GM23338 (cell line): Measurements from ENCODE around the gene NDUFA12. TPM values are rescaled to one million over a fixed set of nuclear protein-coding genes. Genes with fewer than 3 reads are reported as not detected.

Experiments used
- ATAC-seq: fragments of 200-7000 bp; cut with Tn5 transposase; 3 replicates; pipeline ENCODE4 v1.9.1; 2020
- DNase-seq: peaks from one replicate; pipeline ENCODE4 v3.0.0-alpha.2; 2015; ENCODE audit warnings: low spot score
- H2AFZ ChIP-seq: fragments of 200-600 bp; sonication (generic); 2 replicates; pipeline ENCODE4 v1.8.0; 2016; ENCODE audit warnings: antibody characterized with exemption, mild to moderate bottlenecking, moderate library complexity
- H3F3A ChIP-seq: fragments of 200-600 bp; sonication (generic); replicated peaks from 2 replicates; pipeline ENCODE4 v1.8.0; 2017; ENCODE audit warnings: antibody characterized with exemption, mixed run types, low read depth
- H3K27ac ChIP-seq: fragments of 200-600 bp; sonication (generic); 2 replicates; pipeline ENCODE4 v1.6.1; 2016; ENCODE audit warnings: low read depth
- H3K27me3 ChIP-seq: fragments of 200-600 bp; sonication (generic); 2 replicates; pipeline ENCODE4 v1.8.0; 2016; ENCODE audit warnings: mild to moderate bottlenecking, mixed run types, moderate library complexity; ENCODE audit not compliant: insufficient read depth
- H3K36me3 ChIP-seq: fragments of 200-600 bp; sonication (generic); 2 replicates; pipeline ENCODE4 v1.8.0; 2016; ENCODE audit warnings: mild to moderate bottlenecking; ENCODE audit not compliant: insufficient read depth
- H3K4me1 ChIP-seq: fragments of 200-600 bp; sonication (generic); 2 replicates; pipeline ENCODE4 v1.8.0; 2016; ENCODE audit warnings: mild to moderate bottlenecking, moderate library complexity; ENCODE audit not compliant: insufficient read depth
- H3K4me2 ChIP-seq: fragments of 200-600 bp; sonication (generic); 2 replicates; pipeline ENCODE4 v1.7.1; 2017; ENCODE audit warnings: mixed run types
- H3K4me3 ChIP-seq: fragments of 200-600 bp; sonication (generic); 2 replicates; pipeline ENCODE4 v1.6.1; 2016; ENCODE audit warnings: mixed run types
- H3K79me2 ChIP-seq: fragments of 200-600 bp; sonication (generic); replicated peaks from 2 replicates; pipeline ENCODE4 v1.8.0; 2017; ENCODE audit warnings: mild to moderate bottlenecking; ENCODE audit not compliant: insufficient read depth
- H3K9me2 ChIP-seq: fragments of 200-600 bp; sonication (generic); 2 replicates; pipeline ENCODE4 v1.8.0; 2017; ENCODE audit not compliant: insufficient read depth
- H4K20me1 ChIP-seq: fragments of 200-600 bp; sonication (generic); replicated peaks from 2 replicates; pipeline ENCODE4 v1.8.0; 2017; ENCODE audit warnings: mild to moderate bottlenecking; ENCODE audit not compliant: insufficient read depth
- H3K27ac Mint-ChIP-seq: 2 replicates; pipeline ENCODE4 v1.8.0; 2020; ENCODE audit warnings: inconsistent platforms, mild to moderate bottlenecking, moderate library complexity, mixed read lengths
- H3K27me3 Mint-ChIP-seq: 3 replicates; pipeline ENCODE4 v1.8.0; 2022; ENCODE audit warnings: low read depth, mild to moderate bottlenecking, moderate library complexity, mixed read lengths, inconsistent platforms; ENCODE audit not compliant: insufficient read depth, poor library complexity
- H3K36me3 Mint-ChIP-seq: 3 replicates; pipeline ENCODE4 v1.8.0; 2021; ENCODE audit warnings: low read depth, mild to moderate bottlenecking, inconsistent platforms, moderate library complexity, mixed read lengths
- H3K4me1 Mint-ChIP-seq: 3 replicates; pipeline ENCODE4 v1.8.0; 2020; ENCODE audit warnings: mild to moderate bottlenecking, inconsistent platforms, mixed read lengths
- H3K4me3 Mint-ChIP-seq: 3 replicates; pipeline ENCODE4 v1.8.0; 2021; ENCODE audit warnings: moderate library complexity, mild to moderate bottlenecking, inconsistent platforms, mixed read lengths
- H3K9me3 Mint-ChIP-seq: 3 replicates; pipeline ENCODE4 v1.8.0; 2020; ENCODE audit warnings: moderate library complexity, mild to moderate bottlenecking, inconsistent platforms, mixed read lengths
- CREB1 ChIP-seq: fragments of 250-450 bp; sonication (Bioruptor Pico); IDR thresholded peaks from 2 replicates; pipeline ENCODE4 v1.5.0; 2020; ENCODE audit warnings: low read depth, mild to moderate bottlenecking, moderate library complexity
- CTCF ChIP-seq, 2 experiments: fragments of 200-600 bp in 1 of 2; sonication (generic) in 1 of 2; conservative IDR thresholded peaks; 2 replicates each; pipeline versions ENCODE4 v1.5.1 to v1.6.1; 2016 to 2017; ENCODE audit warnings: antibody characterized with exemption in 2 of 2, low read depth in 2 of 2, mild to moderate bottlenecking in 2 of 2, moderate library complexity in 1 of 2
- EZH2 ChIP-seq: fragments of 200-600 bp; sonication (generic); IDR thresholded peaks from one replicate; pipeline ENCODE4 v1.8.0; 2017; ENCODE audit warnings: antibody characterized with exemption, mild to moderate bottlenecking, low read depth; ENCODE audit not compliant: unreplicated experiment
- EZH2phosphoT487 ChIP-seq: fragments of 200-600 bp; sonication (generic); IDR thresholded peaks from one replicate; pipeline ENCODE4 v1.8.1; 2018; ENCODE audit warnings: antibody characterized with exemption; ENCODE audit not compliant: unreplicated experiment
- JUNB ChIP-seq: IDR thresholded peaks from one replicate; pipeline ENCODE4 v1.6.1; 2016; ENCODE audit warnings: antibody characterized with exemption; ENCODE audit not compliant: unreplicated experiment
- NANOG ChIP-seq: IDR thresholded peaks from 2 replicates; pipeline ENCODE4 v1.6.1; 2016; ENCODE audit warnings: antibody characterized with exemption, borderline replicate concordance
- POLR2AphosphoS5 ChIP-seq: IDR thresholded peaks from 2 replicates; pipeline ENCODE4 v1.6.1; 2016; ENCODE audit warnings: antibody characterized with exemption, low read depth
- REST ChIP-seq: IDR thresholded peaks from one replicate; pipeline ENCODE4 v1.6.1; 2018; ENCODE audit warnings: antibody characterized with exemption; ENCODE audit not compliant: unreplicated experiment
- STAT1 ChIP-seq: IDR thresholded peaks from one replicate; pipeline ENCODE4 v1.6.1; 2016; ENCODE audit warnings: antibody characterized with exemption; ENCODE audit not compliant: unreplicated experiment
- ZNF114 ChIP-seq: fragments of 250-450 bp; sonication (Bioruptor Pico); IDR thresholded peaks from 2 replicates; pipeline ENCODE4 v1.5.0; 2020; ENCODE audit warnings: mild to moderate bottlenecking, moderate library complexity
- ZNF331 ChIP-seq: fragments of 250-450 bp; sonication (Bioruptor Pico); IDR thresholded peaks from 2 replicates; pipeline ENCODE4 v1.5.0; 2020; ENCODE audit warnings: low read depth, mild to moderate bottlenecking, moderate library complexity
- ZNF462 ChIP-seq: fragments of 250-450 bp; sonication (Bioruptor Pico); IDR thresholded peaks from 2 replicates; pipeline ENCODE4 v1.5.0; 2020; ENCODE audit warnings: mild to moderate bottlenecking, moderate library complexity
- polyA plus RNA-seq: library from polyadenylated mRNA; unstranded; fragments of >200 nt; fragmentation: Nextera tagmentation; extraction: Ambion mirVana; gene quantifications from 2 replicates; pipeline ENCODE4 v1.2.1, GENCODE V29; 2016
- total RNA-seq: library from RNA; depleted of rRNA; stranded (reverse); fragments of >200 nt; shearing (Covaris generic); gene quantifications from 2 replicates; pipeline ENCODE4 v1.2.3, GENCODE V29; 2014
- TF ChIP-seq, protein P1 (sequence below): IDR thresholded peaks from 2 replicates; pipeline ENCODE4 v1.6.1; 2016; ENCODE audit warnings: antibody characterized with exemption

The NDUFA12 gene
- total and polyA plus RNA-seq, 2 experiments from 2014 or later = 84.9 to 386 TPM

GRCh38 chr12:95051241-95051640, 47.7 kb upstream of the NDUFA12 start (continued):
- TF ChIP-seq ZNF462 (no peak), POLR2AphosphoS5 (no peak), EZH2phosphoT487 (no peak), ZNF114 (no peak), NANOG (no peak), JUNB (no peak), CTCF (conservative IDR thresholded peaks at IDR 0.05; ENCODE audit: low read depth in 2 of 2) (no peak)

DNA sequence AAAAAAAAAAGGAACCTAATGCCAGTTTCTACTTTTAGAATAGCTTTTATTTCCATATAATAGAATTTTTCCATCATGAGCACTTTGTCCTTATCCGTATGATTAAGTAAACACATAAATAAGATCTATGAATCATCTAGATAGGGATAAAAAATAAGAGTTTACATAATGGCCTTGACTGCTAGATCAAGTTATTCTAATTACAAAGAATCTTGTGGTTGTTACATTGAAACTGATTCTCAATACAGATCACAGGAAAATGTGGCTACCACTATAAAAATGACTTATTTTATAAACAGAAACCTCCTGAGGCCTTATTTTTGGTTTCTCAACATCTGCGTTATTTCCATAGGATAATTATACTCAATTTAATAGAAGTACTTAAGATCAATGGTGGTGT, 34.4 kb upstream of the NDUFA12 start:
- Histone ChIP-seq H4K20me1 (peaks cover 4% of the 10 kb centered on the region; the same call in 1 of the 2 replicates), H3K9me2 (no peaks in the 10 kb centered on the region), H3K79me2 (no peaks in the 10 kb centered on the region), H3F3A (no peaks in the 10 kb centered on the region), H3K36me3 (peaks cover 9% of the 10 kb centered on the region; the same call in 1 of the 2 replicates), H3K27me3 (no peaks in the 10 kb centered on the region), H3K4me3 (no peak overlapping the region), H2AFZ (no peak overlapping the region), H3K4me1 (no peaks in the 10 kb centered on the region), H3K27ac (no peak overlapping the region), H3K4me2 (no peak overlapping the region)
- Mint-ChIP-seq H3K4me1 (no peaks in the 10 kb centered on the region), H3K4me3 (no peak overlapping the region), H3K27me3 (no peaks in the 10 kb centered on the region), H3K36me3 (peaks cover 22% of the 10 kb centered on the region), H3K9me3 (no peaks in the 10 kb centered on the region), H3K27ac (no peak overlapping the region)
- no peak for DNase-seq
- ATAC-seq = no peak
- no peak for TF ChIP-seq ZNF331 (CRISPR knock-in tag)
- no peak for TF ChIP-seq NANOG
- TF ChIP-seq, protein P1, sequence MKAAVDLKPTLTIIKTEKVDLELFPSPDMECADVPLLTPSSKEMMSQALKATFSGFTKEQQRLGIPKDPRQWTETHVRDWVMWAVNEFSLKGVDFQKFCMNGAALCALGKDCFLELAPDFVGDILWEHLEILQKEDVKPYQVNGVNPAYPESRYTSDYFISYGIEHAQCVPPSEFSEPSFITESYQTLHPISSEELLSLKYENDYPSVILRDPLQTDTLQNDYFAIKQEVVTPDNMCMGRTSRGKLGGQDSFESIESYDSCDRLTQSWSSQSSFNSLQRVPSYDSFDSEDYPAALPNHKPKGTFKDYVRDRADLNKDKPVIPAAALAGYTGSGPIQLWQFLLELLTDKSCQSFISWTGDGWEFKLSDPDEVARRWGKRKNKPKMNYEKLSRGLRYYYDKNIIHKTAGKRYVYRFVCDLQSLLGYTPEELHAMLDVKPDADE = no peak
- TF ChIP-seq STAT1 = no peak
- TF ChIP-seq CREB1 (CRISPR knock-in tag) = no peak
- TF ChIP-seq EZH2 = no peak
- no peak for TF ChIP-seq POLR2AphosphoS5
- TF ChIP-seq JUNB = no peak
- no peak for TF ChIP-seq REST
